Heart right ventricle (tissue), 16 donors: ENCODE measurements around the gene DYNC1LI1. TPM values are rescaled to one million over a fixed set of nuclear protein-coding genes. Genes with fewer than 3 reads are reported as not detected.

ENCODE experiments used
- ATAC-seq, 8 donors: fragments of 200-7000 bp; cut with Tn5 transposase; one replicate each; pipeline ENCODE4 v1.9.1; 2020; ENCODE audit warnings: mild to moderate bottlenecking in 8 of 8, moderate library complexity in 8 of 8, moderate number of reproducible peaks in 1 of 8
- DNase-seq, 2 donors: peaks; one replicate each; pipeline ENCODE4 v3.0.0-alpha.2; 2020
- H3K27ac ChIP-seq, 10 donors: fragments of 200-600 bp; sonication (generic) in 2 of 10; one replicate each; pipeline versions ENCODE4 v1.5.0 to v1.8.0; 2020 to 2022; ENCODE audit warnings: mild to moderate bottlenecking in 3 of 10
- H3K27me3 ChIP-seq, 7 donors: fragments of 200-600 bp; one replicate each; pipeline ENCODE4 v1.8.0; 2021 to 2022; ENCODE audit warnings: mild to moderate bottlenecking in 2 of 7
- H3K36me3 ChIP-seq, 9 donors: fragments of 200-600 bp; sonication (generic) in 1 of 9; one replicate each; pipeline versions ENCODE4 v1.5.0 to v1.8.0; 2020 to 2022; ENCODE audit warnings: mild to moderate bottlenecking in 2 of 9
- H3K4me1 ChIP-seq, 9 donors: fragments of 200-600 bp; sonication (generic) in 1 of 9; one replicate each; pipeline versions ENCODE4 v1.5.0 to v1.8.0; 2020 to 2022; ENCODE audit warnings: mild to moderate bottlenecking in 4 of 9
- H3K4me3 ChIP-seq, 10 donors: fragments of 200-600 bp; sonication (generic) in 2 of 10; one replicate each; pipeline versions ENCODE4 v1.5.0 to v1.8.0; 2020 to 2022; ENCODE audit warnings: mild to moderate bottlenecking in 7 of 10, moderate library complexity in 2 of 10
- H3K9me3 ChIP-seq, 11 donors: fragments of 200-600 bp in 10 of 11; sonication (generic) in 2 of 11; one replicate each; pipeline versions ENCODE4 v1.5.0 to v1.8.0; 2013 to 2022; ENCODE audit warnings: mild to moderate bottlenecking in 2 of 11, control low read depth in 1 of 11, moderate library complexity in 1 of 11
- CTCF ChIP-seq, 9 donors: fragments of 200-600 bp; sonication (generic) in 2 of 9; IDR thresholded peaks; one replicate each; pipeline versions ENCODE4 v1.5.0 to v1.8.0; 2021 to 2022; ENCODE audit warnings: antibody characterized with exemption in 9 of 9, mild to moderate bottlenecking in 5 of 9, moderate library complexity in 1 of 9
- WGBS, 2 donors: extraction: QIAGEN DNeasy Blood & Tissue Kit; methylation state at CpG; one replicate each; pipeline ENCODE4 v1.1.7; 2013; ENCODE audit warnings: inconsistent platforms in 1 of 2; 5-methylcytosine and 5-hydroxymethylcytosine counted together
- intact Hi-C, 10 donors: fragments of 100-400 bp; cut with DNase I; formaldehyde crosslinking; loops; one replicate each; pipeline versions ENCODE4 v1.11.1 to v1.14.2; 2022
- polyA plus RNA-seq, 2 donors: library from polyadenylated mRNA; stranded (reverse); fragments of 200-250 nt; gene quantifications; one replicate each; pipeline ENCODE4 v1.2.3, GENCODE V29; 2013
- total RNA-seq, 10 donors: library from RNA; stranded (reverse); fragmentation: NEBNext Ultra II Directional in 3 of 10; extraction: Animal tissue kit (Norgen Biotek cat#: 25700) in 3 of 10; gene quantifications; one replicate each; pipeline versions ENCODE4 v1.2.1 to v1.2.4, GENCODE V29; 2021 to 2023
- donor health status: Arrhythmogenic right ventricular cardiomyopathy.
- donor health status: ischemic (EF 13 %, LVEDD 7.1; RV severe dilation, severe dysfunction).
- donor health status: healthy with polysubstance abuse.
- donor health status: DM: no; HTN: yes; CAD: no.
- donor health status: DM: no; HTN: no; CAD: no.
- donor health status: ischemic (EF 25% LVEDD 6.9; RV normal size, moderate dysfunction).
- donor health status: ischemic (EF 25% LVEDD 5.7; RV mildly dilated, moderate dysfunction).
- donor health status: healthy.
- donor health status: DM: yes; HTN: yes; CAD: no.
- donor health status: Ischemic cardiomyopathy.
- donor health status: ischemic (EF 35%, LVEDD 5.7; RV mildly dilated, moderate dysfunction).
- donor health status: nonischemic (EF 11% LVEDD 7.7; RV severe dilation, severe dysfunction).
- donor health status: DM: yes; HTN: yes; CAD: no.
- donor health status: PGD.
- donor health status: ischemic (EF 29% LVEDD 5.4; RV normal size, mild dysfunction).
- donor health status: nonischemic (EF 23%, LVEDD 6.1; RV moderate dilation, normal function).

The DYNC1LI1 gene
- total and polyA plus RNA-seq, 12 donors, result 23.4 to 69.9 (median 52.4) TPM

GRCh38 chr3:32544894-32545293 lies 25.8 kb downstream of the DYNC1LI1 start:
- TF ChIP-seq CTCF (IDR thresholded peaks at IDR 0.05), result no peak
- no peak for ATAC-seq
- H3K9me3 ChIP-seq, result no peaks in the 10 kb centered on the region
- peaks cover 0 to 23% (median 9%) of the 10 kb centered on the region in 9 donors for H3K4me1 ChIP-seq
- no peak for DNase-seq
- H3K4me3 ChIP-seq, result no peak overlapping the region
- H3K27me3 ChIP-seq, result no peaks in the 10 kb centered on the region
- H3K27ac ChIP-seq, result no peak overlapping the region
- intact Hi-C loops, result no loop called here
- WGBS, 2 donors, result 61 to 71% methylated on average over 2 of the region's 2 CpGs
- peaks cover 0 to 44% (median 7%) of the 10 kb centered on the region in 9 donors for H3K36me3 ChIP-seq

GRCh38 chr3:32542807-32543206 lies 27.9 kb downstream of the DYNC1LI1 start:
- no peak overlapping the region for H3K27ac ChIP-seq
- peaks cover 0 to 19% (median 9%) of the 10 kb centered on the region in 9 donors for H3K4me1 ChIP-seq
- no peak for TF ChIP-seq CTCF (IDR thresholded peaks at IDR 0.05)
- DNase-seq, result no peak
- 97 to 99% methylated on average over 2 of the region's 2 CpGs for WGBS, 2 donors
- no peak for ATAC-seq
- no peaks in the 10 kb centered on the region for H3K9me3 ChIP-seq
- no peak overlapping the region for H3K4me3 ChIP-seq
- peaks cover 0 to 62% (median 9%) of the 10 kb centered on the region in 9 donors for H3K36me3 ChIP-seq
- no peaks in the 10 kb centered on the region for H3K27me3 ChIP-seq
- intact Hi-C loops, result no loop called here

- ATAC-seq (no peak), DNase-seq (no peak)
- H3K36me3 ChIP-seq, result peaks cover 0 to 76% (median 9%) of the 10 kb centered on the region in 9 donors
- intact Hi-C loops, result no loop called here
- H3K27me3 ChIP-seq, result no peaks in the 10 kb centered on the region
- no peaks in the 10 kb centered on the region for H3K9me3 ChIP-seq
- H3K4me1 ChIP-seq, result peaks cover 0 to 13% (median 7%) of the 10 kb centered on the region in 9 donors
- 95% methylated on average over 4 of the region's 4 CpGs for WGBS, 2 donors
- H3K4me3 ChIP-seq, result no peak overlapping the region
- H3K27ac ChIP-seq, result no peak overlapping the region
- TF ChIP-seq CTCF (IDR thresholded peaks at IDR 0.05), result no peak
Measured at GRCh38 chr3:32540899-32541298, 29.8 kb downstream of the DYNC1LI1 start.

- H3K4me3 ChIP-seq, result no peak overlapping the region
- no peaks in the 10 kb centered on the region for H3K9me3 ChIP-seq
- no peak overlapping the region for H3K27ac ChIP-seq
- ATAC-seq, result no peak
- TF ChIP-seq CTCF (IDR thresholded peaks at IDR 0.05), result no peak
- 95 to 96% methylated on average over 1 of the region's 1 CpG for WGBS, 2 donors
- no peak for DNase-seq
- intact Hi-C loops, result no loop called here
- peaks cover 0 to 8% (median 0%) of the 10 kb centered on the region in 9 donors for H3K4me1 ChIP-seq
- no peaks in the 10 kb centered on the region for H3K27me3 ChIP-seq
- peaks cover 0 to 100% (median 17%) of the 10 kb centered on the region in 9 donors for H3K36me3 ChIP-seq
Measured at GRCh38 chr3:32532434-32532833, 38.2 kb downstream of the DYNC1LI1 start.
